ENCODE data around the gene TAGAP.
"Not testable (repeated sequence)": the region's sequence is repeated elsewhere in the genome, so short reads cannot be mapped to it uniquely, and the experiment has no call there.

Gene TAGAP

GRCh38 chr6:159043251-159043650 lies 1.5 kb downstream of the TAGAP start:
- no peak for DNase-seq

GRCh38 chr6:159042826-159043181 lies 2.0 kb downstream of the TAGAP start:
- DNase-seq, result no peak

GRCh38 chr6:159042003-159042825 lies 2.6 kb downstream of the TAGAP start:
- peak; percentile 76 for DNase-seq

- no peak for DNase-seq
These were observed 3.6 kb downstream of the TAGAP start for GRCh38 chr6:159041181-159041580.

GRCh38 chr6:159039885-159040258 lies 4.9 kb downstream of the TAGAP start:
- no peak for DNase-seq

- DNase-seq, result no peak
These were observed 5.6 kb downstream of the TAGAP start for GRCh38 chr6:159038914-159039884.

GRCh38 chr6:159038318-159038717 lies 6.5 kb downstream of the TAGAP start:
- DNase-seq, result not testable (repeated sequence)

GRCh38 chr6:159037756-159038290 lies 7.0 kb downstream of the TAGAP start:
- no peak for DNase-seq

GRCh38 chr6:159036673-159037072 lies 8.1 kb downstream of the TAGAP start:
- DNase-seq, result no peak

- no peak for DNase-seq
These were observed 8.9 kb downstream of the TAGAP start for GRCh38 chr6:159035891-159036290.

- no peak for DNase-seq
These were observed 11.4 kb downstream of the TAGAP start for GRCh38 chr6:159033160-159034049.

- DNase-seq, result no peak
These were observed 12.9 kb downstream of the TAGAP start for GRCh38 chr6:159031846-159032245.

GRCh38 chr6:159030168-159030567 lies 14.6 kb downstream of the TAGAP start:
- DNase-seq, result no peak

GRCh38 chr6:159025224-159025623 lies 19.6 kb downstream of the TAGAP start:
- not testable (repeated sequence) for DNase-seq

- DNase-seq, result peak; percentile 58
These were observed 20.9 kb downstream of the TAGAP start for GRCh38 chr6:159023893-159024292.

GRCh38 chr6:159020011-159020410 lies 24.8 kb downstream of the TAGAP start:
- no peak for DNase-seq

- DNase-seq, result no peak
These were observed 26.8 kb downstream of the TAGAP start for GRCh38 chr6:159017757-159018559.

- no peak for DNase-seq
These were observed 30.4 kb downstream of the TAGAP start for GRCh38 chr6:159014406-159014805.

- DNase-seq, result no peak
These were observed 31.6 kb downstream of the TAGAP start for GRCh38 chr6:159013229-159013628.

GRCh38 chr6:159012201-159012600 lies 32.6 kb downstream of the TAGAP start:
- DNase-seq, result no peak

GRCh38 chr6:159010037-159010612 lies 34.7 kb downstream of the TAGAP start:
- DNase-seq, result not testable (repeated sequence)

All from stimulated activated CD4-positive, alpha-beta T cell treated with anti-CD3 and anti-CD28 coated beads, Interleukin-15, amount 100 ng/mL, for 24 hours (primary cell).